Measurements from ENCODE around the gene TRAPPC11.

TRAPPC11 gene

GRCh38 chr4:183738961-183739360, 79.9 kb downstream of the TRAPPC11 start:
- TF ChIP-seq YY1 (IDR thresholded peaks at IDR 0.05; ENCODE audit: insufficient read depth, insufficient read length) (no peak), ZNF274 (IDR thresholded peaks at IDR 0.05; ENCODE audit: low read depth, low read length) (no peak)
- H3K9ac ChIP-seq (ENCODE audit: insufficient read length, low read depth): no peak overlapping the region
- H3K36me3 ChIP-seq (ENCODE audit: insufficient read depth, insufficient read length, low read length): no peaks in the 10 kb centered on the region
- H3K4me3 ChIP-seq (ENCODE audit: insufficient read length, low read depth): no peak overlapping the region
- no peak for DNase-seq (ENCODE audit: low read depth, low spot score)
- no peaks in the 10 kb centered on the region for H3K27me3 ChIP-seq (ENCODE audit: insufficient read depth, insufficient read length)
- H3K9me3 ChIP-seq (ENCODE audit: insufficient read depth, low read length): no peaks in the 10 kb centered on the region
- no peaks in the 10 kb centered on the region for H3K4me1 ChIP-seq (ENCODE audit: insufficient read depth, insufficient read length)

DNA sequence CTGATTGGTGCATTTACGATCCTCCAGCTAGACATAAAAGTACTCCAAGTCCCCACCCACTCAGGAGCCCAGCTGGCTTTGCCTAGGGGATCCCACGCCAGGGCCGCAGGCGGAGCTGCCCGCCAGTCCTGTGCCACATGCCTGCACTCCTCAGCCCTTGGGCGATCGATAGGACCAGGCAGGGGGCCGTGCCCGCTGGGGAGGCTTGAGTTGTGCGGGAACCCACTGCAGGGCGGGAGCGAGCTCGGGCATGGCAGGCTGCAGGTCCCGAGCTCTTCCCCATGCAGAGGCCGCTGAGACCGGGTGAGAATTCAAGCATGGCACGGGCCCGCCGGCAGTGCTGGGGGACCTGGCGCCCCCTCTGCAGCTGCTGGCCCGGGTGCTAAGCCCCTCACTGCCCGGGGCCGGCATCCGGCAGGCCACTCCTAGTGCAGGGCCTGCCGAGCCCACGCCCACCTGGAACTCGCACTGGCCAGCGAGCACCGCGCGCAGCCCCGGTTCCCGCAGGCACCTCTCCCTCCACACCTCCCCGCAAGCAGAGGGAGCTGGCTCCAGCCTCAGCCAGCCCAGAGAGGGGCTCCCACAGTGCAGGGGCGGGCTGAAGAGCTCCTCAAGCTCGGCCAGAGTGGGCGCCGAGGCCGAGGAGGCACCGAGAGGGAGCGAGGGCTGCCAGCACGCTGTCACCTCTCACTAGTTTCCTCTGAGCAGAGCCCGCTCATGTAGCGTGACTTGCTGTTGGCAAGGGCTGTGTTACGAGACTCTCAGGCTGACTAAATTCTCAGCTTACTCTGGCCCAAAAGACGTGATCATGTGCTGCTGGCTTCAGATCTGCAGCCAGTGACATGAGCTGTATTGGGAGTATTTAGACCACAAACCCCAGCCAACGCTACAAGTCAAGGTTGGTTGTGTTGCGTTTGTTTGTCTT, 87.5 kb downstream of the TRAPPC11 start:
- Histone ChIP-seq H3K36me3 (ENCODE audit: insufficient read depth, insufficient read length, low read length) (no peaks in the 10 kb centered on the region), H3K4me3 (ENCODE audit: insufficient read length, low read depth) (no peak overlapping the region), H3K9me3 (ENCODE audit: insufficient read depth, low read length) (peaks cover 16% of the 10 kb centered on the region; the same call in 1 of the 2 replicates), H3K9ac (ENCODE audit: insufficient read length, low read depth) (no peak overlapping the region), H3K4me1 (ENCODE audit: insufficient read depth, insufficient read length) (no peaks in the 10 kb centered on the region), H3K27me3 (ENCODE audit: insufficient read depth, insufficient read length) (no peaks in the 10 kb centered on the region)
- TF ChIP-seq SUZ12 (IDR thresholded peaks at IDR 0.05; ENCODE audit: extremely low read depth, insufficient read depth, insufficient read length) (no peak), ZNF274 (IDR thresholded peaks at IDR 0.05; ENCODE audit: low read depth, low read length) (no peak), YY1 (IDR thresholded peaks at IDR 0.05; ENCODE audit: insufficient read depth, insufficient read length) (no peak)
- no peak for DNase-seq (ENCODE audit: low read depth, low spot score)

- no peaks in the 10 kb centered on the region for H3K4me1 ChIP-seq (ENCODE audit: insufficient read depth, insufficient read length)
- DNase-seq (ENCODE audit: low read depth, low spot score): no peak
- no peak overlapping the region for H3K9ac ChIP-seq (ENCODE audit: insufficient read length, low read depth)
- TF ChIP-seq YY1 (IDR thresholded peaks at IDR 0.05; ENCODE audit: insufficient read depth, insufficient read length): no peak
- no peak for TF ChIP-seq SUZ12 (IDR thresholded peaks at IDR 0.05; ENCODE audit: extremely low read depth, insufficient read depth, insufficient read length)
- TF ChIP-seq ZNF274 (IDR thresholded peaks at IDR 0.05; ENCODE audit: low read depth, low read length): no peak
- H3K9me3 ChIP-seq (ENCODE audit: insufficient read depth, low read length): peaks cover 16% of the 10 kb centered on the region; the same call in 1 of the 2 replicates
- H3K27me3 ChIP-seq (ENCODE audit: insufficient read depth, insufficient read length): no peaks in the 10 kb centered on the region
- no peak overlapping the region for H3K4me3 ChIP-seq (ENCODE audit: insufficient read length, low read depth)
- H3K36me3 ChIP-seq (ENCODE audit: insufficient read depth, insufficient read length, low read length): no peaks in the 10 kb centered on the region
Measured at GRCh38 chr4:183747380-183747779, 88.3 kb downstream of the TRAPPC11 start.

DNA sequence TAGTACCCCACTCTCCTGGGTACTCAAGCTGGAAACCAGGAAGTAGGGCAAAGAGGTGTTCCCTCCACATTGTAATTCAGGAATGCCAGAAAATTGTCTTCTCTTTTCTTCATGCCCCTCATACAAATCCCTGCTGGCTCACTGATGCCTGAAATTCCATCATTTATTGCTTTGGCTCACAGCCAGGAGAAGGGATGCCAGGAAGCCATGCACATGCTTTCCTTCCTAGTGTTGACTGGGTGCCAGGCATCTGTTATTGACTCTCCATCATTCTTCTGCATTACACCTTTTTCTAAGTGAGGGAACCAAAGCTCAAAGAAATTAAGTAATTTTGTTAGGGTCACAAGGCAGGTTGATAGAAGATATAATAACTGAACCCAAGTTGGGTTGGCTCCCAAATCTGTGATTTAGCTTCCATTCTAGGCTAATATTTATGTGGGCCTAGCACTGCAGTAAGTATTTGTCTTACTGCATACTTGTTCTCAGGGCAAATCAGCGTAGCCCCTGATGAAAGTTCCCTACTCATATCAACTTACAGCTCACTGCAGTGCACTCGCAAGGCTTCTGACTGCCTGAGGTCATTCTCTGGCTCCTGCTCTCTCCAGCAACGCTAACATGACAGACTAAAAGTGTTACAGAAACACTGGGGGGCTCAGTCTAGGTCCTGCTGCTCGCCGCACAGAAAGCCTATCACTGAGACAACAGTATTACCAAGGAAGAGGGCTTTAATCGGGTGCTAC, 89.0 kb downstream of the TRAPPC11 start:
- H3K9ac ChIP-seq (ENCODE audit: insufficient read length, low read depth): no peak overlapping the region
- H3K9me3 ChIP-seq (ENCODE audit: insufficient read depth, low read length): peaks cover 16% of the 10 kb centered on the region; the same call in 1 of the 2 replicates
- no peaks in the 10 kb centered on the region for H3K4me1 ChIP-seq (ENCODE audit: insufficient read depth, insufficient read length)
- no peaks in the 10 kb centered on the region for H3K36me3 ChIP-seq (ENCODE audit: insufficient read depth, insufficient read length, low read length)
- no peak for DNase-seq (ENCODE audit: low read depth, low spot score)
- TF ChIP-seq SUZ12 (IDR thresholded peaks at IDR 0.05; ENCODE audit: extremely low read depth, insufficient read depth, insufficient read length) (no peak), YY1 (IDR thresholded peaks at IDR 0.05; ENCODE audit: insufficient read depth, insufficient read length) (no peak), ZNF274 (IDR thresholded peaks at IDR 0.05; ENCODE audit: low read depth, low read length) (no peak)
- H3K27me3 ChIP-seq (ENCODE audit: insufficient read depth, insufficient read length): no peaks in the 10 kb centered on the region
- no peak overlapping the region for H3K4me3 ChIP-seq (ENCODE audit: insufficient read length, low read depth)

DNA sequence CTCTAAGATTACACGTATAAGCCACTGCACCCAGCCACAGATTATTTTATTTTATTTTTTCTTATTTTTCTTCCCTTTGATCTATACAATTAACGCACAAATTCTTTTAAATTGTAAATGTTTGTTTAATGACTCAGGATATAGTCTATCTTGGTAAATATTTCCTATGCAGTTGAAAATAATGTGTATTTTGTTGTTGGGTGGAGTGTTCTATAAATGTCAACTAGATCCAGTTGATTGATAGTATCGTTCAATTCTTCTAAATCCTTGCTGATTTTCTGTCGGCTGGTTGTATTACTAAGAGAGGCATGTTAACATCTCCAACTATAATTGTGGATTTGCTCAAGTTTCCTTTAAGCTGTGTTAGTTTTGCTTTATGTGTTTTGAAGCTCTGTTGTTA, 92.0 kb downstream of the TRAPPC11 start:
- no peaks in the 10 kb centered on the region for H3K27me3 ChIP-seq (ENCODE audit: insufficient read depth, insufficient read length)
- H3K36me3 ChIP-seq (ENCODE audit: insufficient read depth, insufficient read length, low read length): no peaks in the 10 kb centered on the region
- no peak for DNase-seq (ENCODE audit: low read depth, low spot score)
- TF ChIP-seq YY1 (IDR thresholded peaks at IDR 0.05; ENCODE audit: insufficient read depth, insufficient read length) (no peak), SUZ12 (IDR thresholded peaks at IDR 0.05; ENCODE audit: extremely low read depth, insufficient read depth, insufficient read length) (no peak), ZNF274 (IDR thresholded peaks at IDR 0.05; ENCODE audit: low read depth, low read length) (no peak)
- no peak overlapping the region for H3K9ac ChIP-seq (ENCODE audit: insufficient read length, low read depth)
- H3K9me3 ChIP-seq (ENCODE audit: insufficient read depth, low read length): peaks cover 16% of the 10 kb centered on the region; the same call in 1 of the 2 replicates
- no peak overlapping the region for H3K4me3 ChIP-seq (ENCODE audit: insufficient read length, low read depth)
- H3K4me1 ChIP-seq (ENCODE audit: insufficient read depth, insufficient read length): no peaks in the 10 kb centered on the region

GRCh38 chr4:183755596-183755995, 96.5 kb downstream of the TRAPPC11 start:
- no peak for DNase-seq (ENCODE audit: low read depth, low spot score)
- Histone ChIP-seq H3K4me3 (ENCODE audit: insufficient read length, low read depth) (no peak overlapping the region), H3K36me3 (ENCODE audit: insufficient read depth, insufficient read length, low read length) (no peaks in the 10 kb centered on the region), H3K9me3 (ENCODE audit: insufficient read depth, low read length) (no peaks in the 10 kb centered on the region; the same call in 1 of the 2 replicates), H3K9ac (ENCODE audit: insufficient read length, low read depth) (no peak overlapping the region), H3K27me3 (ENCODE audit: insufficient read depth, insufficient read length) (no peaks in the 10 kb centered on the region), H3K4me1 (ENCODE audit: insufficient read depth, insufficient read length) (no peaks in the 10 kb centered on the region)
- TF ChIP-seq YY1 (IDR thresholded peaks at IDR 0.05; ENCODE audit: insufficient read depth, insufficient read length) (no peak), ZNF274 (IDR thresholded peaks at IDR 0.05; ENCODE audit: low read depth, low read length) (no peak), SUZ12 (IDR thresholded peaks at IDR 0.05; ENCODE audit: extremely low read depth, insufficient read depth, insufficient read length) (no peak)

GRCh38 chr4:183757060-183757459, 98.0 kb downstream of the TRAPPC11 start:
- H3K4me3 ChIP-seq (ENCODE audit: insufficient read length, low read depth): no peak overlapping the region
- no peaks in the 10 kb centered on the region for H3K4me1 ChIP-seq (ENCODE audit: insufficient read depth, insufficient read length)
- H3K9ac ChIP-seq (ENCODE audit: insufficient read length, low read depth): no peak overlapping the region
- no peak for DNase-seq (ENCODE audit: low read depth, low spot score)
- H3K9me3 ChIP-seq (ENCODE audit: insufficient read depth, low read length): no peaks in the 10 kb centered on the region
- TF ChIP-seq ZNF274 (IDR thresholded peaks at IDR 0.05; ENCODE audit: low read depth, low read length) (no peak), YY1 (IDR thresholded peaks at IDR 0.05; ENCODE audit: insufficient read depth, insufficient read length) (no peak), SUZ12 (IDR thresholded peaks at IDR 0.05; ENCODE audit: extremely low read depth, insufficient read depth, insufficient read length) (no peak)
- H3K27me3 ChIP-seq (ENCODE audit: insufficient read depth, insufficient read length): no peaks in the 10 kb centered on the region
- no peaks in the 10 kb centered on the region for H3K36me3 ChIP-seq (ENCODE audit: insufficient read depth, insufficient read length, low read length)
